Myocyte (in vitro differentiated cells): ENCODE results near the gene FN3K. TPM values are rescaled to one million over a fixed set of nuclear protein-coding genes. Genes with fewer than 3 reads are reported as not detected.
"Not testable (repeated sequence)": the region's sequence is repeated elsewhere in the genome, so short reads cannot be mapped to it uniquely, and the experiment has no call there.

Experiments
- DNase-seq: peaks from one replicate; pipeline ENCODE4 v3.0.0-alpha.2; 2012; ENCODE audit warnings: low read depth
- total RNA-seq: library from RNA; depleted of rRNA; stranded (reverse); fragments of >200 nt; gene quantifications from 2 replicates; pipeline ENCODE4 v1.2.3, GENCODE V29; 2014

Gene FN3K
- total RNA-seq, 1 donor from 2014 or later: 0.21 TPM

DNA sequence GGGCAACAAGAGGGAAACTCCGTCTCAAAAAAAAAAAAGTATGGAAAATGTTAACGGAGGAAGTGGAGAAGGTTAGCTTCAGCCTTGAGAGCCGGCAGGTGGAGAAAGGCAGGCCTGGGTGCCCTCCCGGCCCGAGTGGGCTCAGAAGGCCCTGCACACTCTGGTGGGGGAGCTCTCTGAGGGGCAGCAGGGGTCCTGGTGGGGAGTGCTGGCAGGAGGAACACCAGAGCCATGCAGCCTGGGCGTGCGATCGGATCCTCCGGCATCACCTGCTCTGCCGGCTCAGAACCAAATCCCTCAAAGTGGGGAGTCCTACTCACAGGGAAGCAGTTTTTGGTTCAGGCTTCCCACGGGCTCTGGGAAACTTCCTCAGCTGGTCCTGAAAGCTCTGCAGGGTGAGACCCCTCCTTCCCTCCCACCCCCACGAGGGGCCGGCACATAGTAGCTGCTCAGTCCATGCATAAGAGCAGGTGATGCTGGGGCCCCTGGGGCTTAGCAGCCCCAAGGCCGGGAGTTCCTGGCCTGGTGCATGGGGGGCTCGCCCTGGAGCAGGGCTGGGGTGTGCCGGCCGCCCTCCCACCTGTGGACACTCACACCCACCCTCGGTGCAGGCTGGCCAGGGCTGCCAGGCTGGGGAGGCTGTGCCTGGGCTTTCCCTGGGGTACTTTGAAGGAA is 1.2 kb downstream of the FN3K start:
- no peak for DNase-seq

DNA sequence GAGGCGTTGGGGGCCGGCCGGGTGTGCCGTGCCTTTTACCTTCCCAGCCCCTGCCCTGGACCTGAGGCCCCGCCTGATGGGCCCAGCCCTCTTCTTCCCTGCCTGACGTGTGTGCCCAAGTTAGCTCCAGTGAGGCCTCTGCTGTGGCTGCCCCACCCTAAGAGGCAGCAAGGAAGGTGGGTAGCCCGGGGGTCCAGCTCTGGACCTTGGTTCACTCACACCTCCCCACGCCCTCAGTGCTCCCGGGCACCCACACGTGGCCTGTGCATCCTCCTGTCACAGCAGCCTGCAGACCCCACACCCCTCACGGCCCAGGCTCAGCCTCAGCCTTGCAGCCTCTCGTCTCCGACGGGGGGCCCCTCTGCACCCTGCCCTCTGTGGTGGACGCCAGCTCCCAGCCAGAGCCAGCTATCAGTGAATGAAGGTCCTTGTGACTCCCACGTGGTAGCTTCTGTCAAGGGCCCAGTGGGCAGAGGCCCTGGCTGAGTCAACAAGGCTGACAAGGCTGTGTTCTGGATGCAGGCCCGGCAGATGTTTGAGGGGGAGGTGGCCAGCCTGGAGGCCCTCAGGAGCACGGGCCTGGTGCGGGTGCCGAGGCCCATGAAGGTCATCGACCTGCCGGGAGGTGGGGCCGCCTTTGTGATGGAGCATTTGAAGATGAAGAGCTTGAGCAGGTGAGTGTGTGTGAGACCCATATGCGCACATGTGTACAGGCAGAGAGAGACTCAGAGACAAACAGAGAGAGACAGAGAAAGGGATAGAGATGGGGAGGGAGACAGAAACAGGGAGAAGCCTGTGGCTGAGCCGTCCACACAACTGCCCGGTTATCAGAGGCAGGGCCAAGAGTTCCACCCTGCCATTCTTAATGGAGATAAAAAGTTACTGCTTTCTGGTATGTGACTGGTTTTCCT is 2.8 kb downstream of the FN3K start:
- no peak for DNase-seq

DNA sequence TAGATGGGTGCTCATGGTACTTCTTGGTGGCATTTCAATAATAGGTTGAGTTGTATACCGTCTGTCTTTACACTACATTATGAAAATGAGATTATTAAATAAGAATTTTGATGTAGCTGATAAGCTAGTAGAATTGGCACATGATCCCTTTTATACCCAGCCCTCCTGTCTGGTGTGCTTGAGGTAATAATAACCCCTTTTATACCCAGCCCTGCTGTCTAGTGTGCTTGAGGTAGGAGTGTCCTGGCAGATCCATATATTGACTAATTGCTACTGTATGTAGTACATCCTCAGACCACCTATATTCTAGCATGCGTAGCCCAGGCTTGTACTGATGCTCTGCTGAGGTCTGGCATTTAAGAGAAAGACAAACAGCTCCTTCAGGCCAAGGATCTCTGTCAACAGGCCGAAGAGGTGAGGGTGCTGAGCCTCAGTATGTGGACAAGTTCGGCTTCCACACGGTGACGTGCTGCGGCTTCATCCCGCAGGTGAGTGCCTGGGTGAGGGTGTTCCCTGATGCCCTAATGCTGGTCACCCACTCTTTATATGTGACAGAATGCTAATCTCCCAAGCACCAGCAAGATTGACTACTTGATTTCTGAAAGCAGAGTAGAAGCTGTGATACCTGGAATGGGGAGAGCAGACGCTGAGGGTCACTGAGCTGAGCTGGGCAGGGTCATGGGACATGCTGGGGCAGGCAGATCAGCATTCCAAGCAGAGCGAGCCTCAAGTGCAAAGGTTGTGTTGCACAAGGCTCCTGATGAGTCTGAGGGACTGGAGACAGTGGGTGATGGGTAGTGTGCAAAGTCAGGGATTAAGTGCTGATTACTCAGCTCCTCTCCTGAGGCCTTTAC is 5.7 kb downstream of the FN3K start:
- no peak for DNase-seq

DNA sequence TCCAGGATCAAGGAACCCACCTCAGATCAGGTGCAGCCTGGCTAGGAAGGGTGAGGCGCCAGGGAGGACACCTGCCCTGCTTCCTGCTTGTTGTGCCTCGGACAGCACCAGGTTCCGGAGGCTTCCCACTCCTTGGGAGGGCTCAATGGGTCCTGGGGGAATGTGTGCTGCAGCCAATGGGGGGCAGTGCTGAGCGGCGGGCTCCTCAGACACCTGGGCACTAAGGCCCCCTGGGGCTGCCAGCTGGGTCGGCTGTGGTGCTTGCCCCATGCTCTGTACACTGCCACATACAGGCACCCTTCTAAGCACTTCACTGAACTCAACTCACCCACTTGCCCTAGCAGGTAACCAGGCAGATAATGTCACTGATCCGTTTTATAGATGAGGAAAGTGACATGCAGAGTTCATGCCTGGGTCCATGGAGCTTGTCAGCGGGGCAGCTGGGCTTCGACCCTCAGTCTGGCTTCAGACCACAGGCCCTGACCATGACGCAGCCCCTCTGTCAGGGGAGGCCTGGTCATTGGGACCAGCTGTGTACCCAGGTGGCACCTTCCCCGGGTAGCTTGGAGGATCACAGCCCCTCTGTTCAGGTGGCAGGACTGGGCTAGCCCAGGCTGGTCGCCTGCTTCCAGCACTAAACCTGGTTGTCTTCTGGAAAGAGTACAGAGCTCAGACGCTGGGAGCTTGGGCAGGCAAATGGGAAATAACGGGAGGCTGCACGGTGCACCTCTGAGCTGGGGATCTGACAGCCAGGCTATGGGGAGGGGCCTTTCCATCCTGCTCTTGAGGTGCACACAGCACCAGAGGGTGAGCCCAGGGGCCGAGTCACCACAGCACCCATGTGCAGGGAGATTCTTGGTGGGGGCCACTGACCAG is 8.2 kb downstream of the FN3K start:
- DNase-seq: no peak

DNA sequence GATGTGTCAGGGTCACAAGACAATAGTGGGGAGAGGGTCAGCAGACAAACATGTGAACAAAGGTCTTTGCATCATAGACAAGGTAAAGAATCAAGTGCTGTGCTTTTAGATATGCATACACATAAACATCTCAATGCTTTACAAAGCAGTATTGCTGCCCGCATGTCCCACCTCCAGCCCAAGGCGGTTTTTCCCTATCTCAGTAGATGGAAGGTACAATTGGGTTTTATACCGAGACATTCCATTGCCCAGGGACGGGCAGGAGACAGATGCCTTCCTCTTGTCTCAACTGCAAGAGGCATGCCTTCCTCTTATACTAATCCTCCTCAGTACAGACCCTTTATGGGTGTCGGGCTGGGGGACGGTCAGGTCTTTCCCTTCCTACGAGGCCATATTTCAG is 9.3 kb downstream of the FN3K start:
- DNase-seq: not testable (repeated sequence)

DNA sequence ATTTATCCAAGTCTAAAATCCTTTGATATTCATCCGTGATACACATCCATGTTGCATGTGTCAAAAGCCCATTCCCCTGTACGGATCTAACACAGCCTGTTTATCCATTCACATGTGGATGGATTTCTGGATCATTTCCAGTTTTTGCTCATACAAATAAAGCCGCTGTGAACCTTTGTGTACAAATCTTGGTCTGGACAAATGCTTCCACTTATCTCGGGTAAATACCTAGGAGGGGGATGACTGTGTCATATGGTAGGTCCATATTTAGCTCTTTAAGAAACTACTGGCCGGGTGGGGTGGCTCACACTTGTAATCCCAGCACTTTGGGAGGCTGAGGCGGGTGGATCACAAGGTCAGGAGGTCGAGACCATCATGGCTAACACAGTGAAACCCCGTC is 10.1 kb downstream of the FN3K start:
- no peak for DNase-seq

DNA sequence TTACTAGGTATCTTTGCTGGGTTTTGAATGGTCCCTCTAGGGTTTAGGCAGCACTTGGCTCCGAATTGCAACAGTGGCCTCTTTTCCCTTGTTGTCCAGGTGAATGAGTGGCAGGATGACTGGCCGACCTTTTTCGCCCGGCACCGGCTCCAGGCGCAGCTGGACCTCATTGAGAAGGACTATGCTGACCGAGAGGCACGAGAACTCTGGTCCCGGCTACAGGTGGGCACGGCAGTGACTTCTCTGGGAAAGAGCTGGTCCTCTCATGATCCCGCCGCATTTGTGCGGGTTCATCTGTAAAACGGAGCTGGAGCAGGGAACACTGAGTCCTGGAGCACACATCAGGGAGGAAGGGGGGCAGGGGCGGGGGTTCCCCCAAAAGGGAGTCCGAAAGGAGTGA is 13.3 kb downstream of the FN3K start:
- DNase-seq: no peak

DNA sequence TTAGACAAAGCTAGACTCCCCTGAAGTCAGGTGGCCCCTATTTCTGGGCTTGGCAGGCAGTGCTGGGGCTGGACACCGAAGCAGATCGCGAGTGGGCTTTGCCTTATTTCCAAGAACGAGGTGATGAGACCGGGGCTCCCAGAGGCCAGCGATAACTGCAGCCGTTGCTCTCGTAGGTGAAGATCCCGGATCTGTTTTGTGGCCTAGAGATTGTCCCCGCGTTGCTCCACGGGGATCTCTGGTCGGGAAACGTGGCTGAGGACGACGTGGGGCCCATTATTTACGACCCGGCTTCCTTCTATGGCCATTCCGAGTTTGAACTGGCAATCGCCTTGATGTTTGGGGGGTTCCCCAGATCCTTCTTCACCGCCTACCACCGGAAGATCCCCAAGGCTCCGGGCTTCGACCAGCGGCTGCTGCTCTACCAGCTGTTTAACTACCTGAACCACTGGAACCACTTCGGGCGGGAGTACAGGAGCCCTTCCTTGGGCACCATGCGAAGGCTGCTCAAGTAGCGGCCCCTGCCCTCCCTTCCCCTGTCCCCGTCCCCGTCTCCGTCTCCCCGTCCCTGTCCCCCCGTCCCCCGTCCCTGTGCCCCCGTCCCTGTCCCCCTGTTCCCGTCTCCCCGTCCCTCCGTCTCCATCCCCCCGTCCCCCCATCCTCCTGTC is 15.0 kb downstream of the FN3K start:
- no peak for DNase-seq

DNA sequence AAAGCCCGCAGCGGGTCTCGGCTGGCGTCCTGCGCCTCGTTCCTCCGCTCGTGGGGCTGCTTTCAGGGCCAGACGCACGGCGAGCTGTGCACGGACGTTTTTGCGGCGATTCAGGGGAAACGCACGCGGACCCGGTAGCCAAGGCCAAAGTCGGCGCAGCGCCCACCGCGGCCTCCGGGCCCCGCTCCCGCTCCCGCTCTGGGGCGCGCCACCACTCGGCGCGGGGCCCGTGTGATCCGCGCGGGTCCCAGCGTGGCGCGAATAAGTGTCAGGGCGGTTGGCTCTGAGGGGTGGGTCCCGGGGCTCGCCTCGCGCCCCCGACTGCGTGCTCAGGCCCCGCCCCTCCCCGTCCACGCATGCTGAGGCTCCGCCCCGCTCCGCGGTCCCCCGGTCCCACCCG is 15.8 kb downstream of the FN3K start:
- no peak for DNase-seq

DNA sequence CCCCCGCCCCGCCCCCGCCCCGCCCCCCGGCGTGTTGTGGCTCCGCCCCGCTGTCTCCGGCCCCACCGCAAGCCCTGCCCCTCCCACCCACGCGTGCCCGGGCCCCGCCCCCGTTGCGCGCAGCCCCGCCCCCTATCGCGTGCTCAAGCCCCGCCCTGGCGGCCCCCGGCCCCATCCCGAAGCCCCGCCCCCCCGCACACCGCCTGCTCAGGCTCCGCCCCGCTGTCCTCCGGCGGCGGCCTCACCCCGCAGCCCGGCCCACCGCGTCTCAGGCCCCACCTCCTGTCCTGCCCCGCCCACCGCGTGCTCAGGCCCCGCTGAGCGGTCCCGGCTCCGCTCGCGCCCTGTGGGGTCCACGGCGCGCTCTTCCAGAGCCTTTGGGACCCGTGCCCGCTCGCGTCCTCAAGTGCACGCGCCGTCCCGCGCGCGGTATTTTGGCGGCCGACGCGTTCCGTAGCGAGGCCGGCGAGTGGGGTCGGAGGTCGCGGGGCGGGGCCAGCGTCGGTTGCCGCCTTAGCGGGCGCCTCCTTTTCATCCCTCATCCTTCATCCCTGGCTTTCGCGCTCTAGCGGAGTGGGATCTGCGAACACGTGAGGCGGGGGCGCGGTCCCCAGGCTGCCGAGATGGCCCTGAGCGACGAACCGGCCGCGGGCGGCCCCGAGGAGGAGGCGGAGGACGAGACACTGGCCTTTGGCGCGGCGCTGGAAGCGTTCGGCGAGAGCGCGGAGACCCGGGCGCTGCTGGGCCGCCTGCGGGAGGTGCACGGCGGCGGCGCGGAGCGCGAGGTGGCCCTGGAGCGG is 16.4 kb downstream of the FN3K start, which contains the start of gene TBCD:
Gene TBCD, plus strand, starts transcription at position 495 of the 800 bp plus-strand sequence. Its CDS starts 129 bp downstream, at position 624.
- peak; percentile 89 for DNase-seq

DNA sequence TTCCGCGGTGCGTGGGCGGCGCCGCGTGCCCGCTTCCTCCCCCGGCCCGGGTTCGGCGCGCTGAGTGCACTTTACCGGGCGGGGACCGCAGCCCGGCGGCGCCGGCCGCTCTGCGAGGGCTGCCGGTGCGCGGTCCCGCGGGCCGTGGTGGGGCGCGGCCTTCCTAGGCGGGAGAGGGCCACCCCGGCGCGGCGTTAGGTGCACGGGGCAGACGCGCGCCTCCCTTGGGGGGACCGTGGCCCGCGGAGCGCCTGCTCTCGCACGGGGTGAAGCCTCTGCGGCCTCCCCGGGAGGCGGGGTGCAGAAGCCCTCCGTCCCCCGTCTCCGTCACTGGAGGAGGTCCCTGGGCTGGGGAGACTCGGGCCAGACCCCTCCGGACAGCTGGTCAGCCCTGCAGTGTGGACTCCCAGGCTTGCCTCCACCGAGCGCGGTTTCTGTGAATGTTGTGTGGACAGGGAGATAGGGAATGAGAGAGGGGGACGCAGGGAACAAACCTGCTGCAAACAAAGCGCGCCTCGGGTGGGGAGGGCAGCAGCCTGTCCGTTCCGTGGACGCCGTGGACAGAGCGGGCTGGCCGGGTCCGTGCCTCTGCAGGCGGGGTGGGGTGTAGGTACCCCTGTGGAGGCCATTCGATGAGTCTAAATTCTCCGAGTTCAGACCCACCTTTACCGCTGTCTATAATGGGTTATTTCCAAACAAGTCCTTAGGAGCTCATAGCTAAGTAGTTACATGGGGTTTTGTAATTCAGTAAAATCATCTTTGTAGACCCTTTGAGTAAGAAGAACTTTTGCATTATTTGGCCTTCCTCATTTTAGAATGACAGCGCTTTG is 17.2 kb downstream of the FN3K start:
- DNase-seq: peak; percentile 53

DNA sequence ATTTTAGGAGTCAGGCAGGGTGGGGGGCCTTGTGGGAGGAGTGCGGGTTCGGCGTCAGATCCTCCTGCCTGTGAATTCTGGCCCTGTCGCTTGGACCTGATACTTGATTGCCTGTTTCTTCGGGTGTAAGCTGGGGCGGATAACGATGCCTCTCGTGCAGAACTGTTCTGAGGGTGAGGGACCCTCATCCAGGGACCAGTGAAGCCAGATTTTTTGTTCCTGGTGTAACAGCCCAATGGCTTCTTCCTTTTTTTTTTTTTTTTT is 17.7 kb downstream of the FN3K start:
- DNase-seq: no peak

DNA sequence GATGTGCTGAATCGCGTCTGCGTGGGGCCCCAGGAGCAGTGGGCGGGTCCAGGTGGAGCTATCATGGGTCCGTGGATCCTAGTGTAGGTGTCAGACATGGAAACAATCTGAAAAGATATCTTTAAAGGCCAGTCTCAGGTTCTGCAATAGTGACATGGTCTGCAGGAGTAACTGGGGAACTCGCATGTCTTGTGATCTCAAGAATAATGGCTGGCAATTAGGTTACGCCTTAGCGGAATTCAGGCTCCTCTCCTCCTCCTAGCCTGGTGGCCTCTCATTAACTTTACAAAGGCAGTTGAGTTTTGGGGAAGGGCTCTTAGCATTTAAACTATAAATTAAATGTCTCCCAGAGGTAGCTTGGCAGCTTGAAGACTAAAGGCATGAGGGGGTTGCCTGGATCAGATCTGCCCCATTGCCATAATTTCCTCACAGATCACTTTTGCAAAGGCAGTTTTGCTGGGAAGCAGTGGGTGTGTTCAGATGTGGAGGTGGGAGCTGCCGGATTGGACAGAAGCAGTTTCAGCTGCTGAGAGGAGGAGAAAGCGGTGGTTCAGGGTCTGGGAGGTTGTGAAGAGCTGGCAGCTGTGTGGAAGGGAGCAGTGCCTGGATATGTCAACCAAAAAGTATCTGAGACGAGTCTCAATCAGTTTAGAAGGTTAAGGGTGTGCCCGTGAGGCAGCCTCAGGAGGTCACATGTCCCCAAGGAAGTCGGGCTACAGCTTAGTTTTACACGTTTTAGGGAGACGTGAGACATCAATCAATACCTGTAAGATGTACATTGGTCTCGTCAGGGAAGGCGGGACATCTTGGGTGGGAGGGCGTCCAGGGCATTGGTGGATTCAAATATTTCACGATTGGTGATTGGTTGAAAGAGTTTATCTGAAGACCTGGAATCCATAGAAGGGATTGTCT is 19.1 kb downstream of the FN3K start:
- DNase-seq: peak; percentile 64

DNA sequence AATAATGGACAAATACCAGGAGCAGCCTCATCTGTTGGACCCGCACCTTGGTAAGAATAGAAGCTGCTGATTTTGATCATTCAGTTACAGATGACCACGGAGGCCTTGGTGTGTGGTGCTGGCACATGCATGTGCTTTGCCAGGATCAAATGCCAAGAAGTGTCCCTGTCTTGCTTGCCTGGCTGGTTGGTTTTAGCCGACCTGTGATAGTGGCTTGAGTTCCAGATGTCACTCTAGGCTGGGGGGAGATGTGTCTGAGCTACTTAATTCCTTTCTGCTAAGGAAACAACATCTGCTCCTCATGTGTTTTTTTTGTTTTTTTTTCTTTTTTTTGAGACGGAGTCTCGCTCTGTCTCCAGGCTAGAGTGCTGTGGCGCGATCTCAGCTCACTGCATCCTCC is 20.8 kb downstream of the FN3K start:
- no peak for DNase-seq

DNA sequence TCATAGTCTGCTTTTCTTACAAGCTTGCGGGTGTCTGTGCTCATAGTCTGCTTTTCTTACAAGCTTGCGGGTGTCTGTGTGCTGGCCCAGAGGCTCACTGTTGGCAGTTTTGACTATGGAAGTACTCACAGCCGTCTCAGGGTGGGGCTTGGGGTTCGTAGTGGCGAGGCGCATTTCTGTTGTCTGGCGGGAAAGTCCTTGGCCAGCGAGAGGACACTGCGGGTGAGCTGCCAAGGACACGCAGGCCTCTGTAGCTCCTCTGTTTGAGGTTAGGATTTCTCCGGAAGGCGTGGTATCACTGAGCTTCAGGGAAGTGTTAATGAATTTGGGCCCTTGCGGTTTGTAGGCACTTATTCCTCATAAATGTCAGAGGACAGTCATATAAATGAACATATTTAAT is 30.0 kb downstream of the FN3K start:
- DNase-seq: no peak

DNA sequence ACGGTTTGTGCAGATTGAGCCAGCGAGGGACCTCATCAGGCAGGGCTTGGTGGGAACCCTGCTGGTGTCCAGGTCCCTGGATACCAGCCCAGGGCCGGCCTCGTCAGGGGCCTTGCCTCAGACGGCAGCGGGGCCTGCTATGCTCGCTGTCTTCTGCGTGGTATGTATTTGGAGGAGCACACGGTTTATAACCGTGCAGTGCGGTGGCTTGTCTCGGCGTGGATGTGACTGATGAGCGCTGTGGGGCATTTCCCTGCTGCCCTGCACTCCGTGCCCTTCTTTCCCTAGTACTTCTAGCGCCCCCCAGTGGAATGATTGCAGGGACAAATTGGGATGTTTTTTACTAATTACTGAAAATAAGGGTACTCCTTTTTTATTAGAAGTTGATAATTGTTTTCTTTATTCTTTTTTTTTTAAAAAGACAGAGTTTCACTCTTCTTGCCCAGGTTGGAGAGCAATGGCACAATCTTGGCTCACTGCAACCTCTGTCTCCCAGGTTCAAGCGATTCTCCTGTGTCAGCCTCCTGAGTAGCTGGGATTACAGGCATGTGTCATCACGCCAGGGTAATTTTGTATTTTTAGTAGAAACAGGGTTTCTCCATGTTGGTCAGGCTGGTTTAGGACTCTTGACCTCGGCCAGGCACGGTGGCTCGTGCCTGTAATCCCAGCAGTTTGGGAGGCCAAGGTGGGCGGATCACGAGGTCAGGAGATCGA is 31.8 kb downstream of the FN3K start:
- peak; percentile 50 for DNase-seq

DNA sequence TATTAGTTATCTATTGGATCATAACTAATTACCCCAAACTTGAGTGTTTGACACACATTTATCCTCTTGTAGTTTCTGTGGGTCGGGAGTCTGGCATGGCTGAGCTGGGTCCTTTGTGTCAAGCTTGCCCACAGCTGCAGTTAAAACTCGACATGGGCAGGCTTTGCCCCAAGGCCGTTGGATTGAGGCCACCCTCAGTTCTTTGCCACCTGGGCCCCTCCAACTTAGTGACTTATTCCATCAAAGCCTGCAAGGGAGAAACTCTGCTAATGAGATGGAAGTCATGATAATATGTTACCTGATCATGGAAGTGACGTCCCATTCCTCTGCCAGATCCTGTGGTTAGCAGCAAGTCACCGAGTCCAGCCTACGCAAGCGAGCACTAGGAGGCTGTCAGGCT is 33.6 kb downstream of the FN3K start:
- DNase-seq: no peak
